ENCODE results near the gene NR1H2. TPM values are rescaled to one million over a fixed set of nuclear protein-coding genes. Genes with fewer than 3 reads are reported as not detected.

NR1H2 gene
- total RNA-seq, 1 donor from 2014 or later: 150 TPM

DNA sequence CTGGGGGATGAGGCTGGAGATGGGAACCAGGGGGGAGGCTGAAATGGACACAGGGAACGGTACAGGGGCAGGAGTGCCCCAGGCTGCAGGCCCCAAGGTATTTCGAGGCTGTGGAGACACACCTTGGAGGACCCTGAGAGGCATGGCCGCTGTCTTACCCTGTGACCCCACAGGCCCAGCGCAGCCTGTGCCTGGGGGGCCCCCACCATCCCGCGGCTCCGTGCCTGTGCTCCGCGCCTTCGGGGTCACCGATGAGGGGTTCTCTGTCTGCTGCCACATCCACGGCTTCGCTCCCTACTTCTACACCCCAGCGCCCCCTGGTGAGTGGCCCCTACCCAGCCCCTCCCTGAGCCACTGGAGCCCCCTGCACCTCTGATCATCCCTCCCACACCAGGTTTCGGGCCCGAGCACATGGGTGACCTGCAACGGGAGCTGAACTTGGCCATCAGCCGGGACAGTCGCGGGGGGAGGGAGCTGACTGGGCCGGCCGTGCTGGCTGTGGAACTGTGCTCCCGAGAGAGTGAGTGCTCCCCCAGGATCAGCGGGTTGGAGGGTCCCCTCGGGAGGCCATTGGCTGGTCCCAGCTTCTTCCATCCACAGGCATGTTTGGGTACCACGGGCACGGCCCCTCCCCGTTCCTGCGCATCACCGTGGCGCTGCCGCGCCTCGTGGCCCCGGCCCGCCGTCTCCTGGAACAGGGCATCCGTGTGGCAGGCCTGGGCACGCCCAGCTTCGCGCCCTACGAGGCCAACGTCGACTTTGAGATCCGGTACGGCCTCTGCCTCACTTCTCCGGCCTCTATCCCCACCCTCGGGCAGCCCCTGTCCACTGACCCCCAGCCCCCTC, 25.6 kb downstream of the NR1H2 start:
- H3K27me3 ChIP-seq: no peaks in the 10 kb centered on the region
- no peak overlapping the region for H3K4me3 ChIP-seq
- H3K27ac ChIP-seq: no peak overlapping the region
- peaks cover 9 to 16% of the 10 kb centered on the region in 2 donors for H3K36me3 ChIP-seq
- no peaks in the 10 kb centered on the region for H3K9me3 ChIP-seq
- TF ChIP-seq, protein P1, sequence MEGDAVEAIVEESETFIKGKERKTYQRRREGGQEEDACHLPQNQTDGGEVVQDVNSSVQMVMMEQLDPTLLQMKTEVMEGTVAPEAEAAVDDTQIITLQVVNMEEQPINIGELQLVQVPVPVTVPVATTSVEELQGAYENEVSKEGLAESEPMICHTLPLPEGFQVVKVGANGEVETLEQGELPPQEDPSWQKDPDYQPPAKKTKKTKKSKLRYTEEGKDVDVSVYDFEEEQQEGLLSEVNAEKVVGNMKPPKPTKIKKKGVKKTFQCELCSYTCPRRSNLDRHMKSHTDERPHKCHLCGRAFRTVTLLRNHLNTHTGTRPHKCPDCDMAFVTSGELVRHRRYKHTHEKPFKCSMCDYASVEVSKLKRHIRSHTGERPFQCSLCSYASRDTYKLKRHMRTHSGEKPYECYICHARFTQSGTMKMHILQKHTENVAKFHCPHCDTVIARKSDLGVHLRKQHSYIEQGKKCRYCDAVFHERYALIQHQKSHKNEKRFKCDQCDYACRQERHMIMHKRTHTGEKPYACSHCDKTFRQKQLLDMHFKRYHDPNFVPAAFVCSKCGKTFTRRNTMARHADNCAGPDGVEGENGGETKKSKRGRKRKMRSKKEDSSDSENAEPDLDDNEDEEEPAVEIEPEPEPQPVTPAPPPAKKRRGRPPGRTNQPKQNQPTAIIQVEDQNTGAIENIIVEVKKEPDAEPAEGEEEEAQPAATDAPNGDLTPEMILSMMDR (IDR thresholded peaks at IDR 0.05): no peak
- intact Hi-C loops (cut with DNase I): no loop called here
- DNase-seq (ENCODE audit: low spot score in 2 of 2): no peak
- H3K4me1 ChIP-seq: no peaks in the 10 kb centered on the region

DNA sequence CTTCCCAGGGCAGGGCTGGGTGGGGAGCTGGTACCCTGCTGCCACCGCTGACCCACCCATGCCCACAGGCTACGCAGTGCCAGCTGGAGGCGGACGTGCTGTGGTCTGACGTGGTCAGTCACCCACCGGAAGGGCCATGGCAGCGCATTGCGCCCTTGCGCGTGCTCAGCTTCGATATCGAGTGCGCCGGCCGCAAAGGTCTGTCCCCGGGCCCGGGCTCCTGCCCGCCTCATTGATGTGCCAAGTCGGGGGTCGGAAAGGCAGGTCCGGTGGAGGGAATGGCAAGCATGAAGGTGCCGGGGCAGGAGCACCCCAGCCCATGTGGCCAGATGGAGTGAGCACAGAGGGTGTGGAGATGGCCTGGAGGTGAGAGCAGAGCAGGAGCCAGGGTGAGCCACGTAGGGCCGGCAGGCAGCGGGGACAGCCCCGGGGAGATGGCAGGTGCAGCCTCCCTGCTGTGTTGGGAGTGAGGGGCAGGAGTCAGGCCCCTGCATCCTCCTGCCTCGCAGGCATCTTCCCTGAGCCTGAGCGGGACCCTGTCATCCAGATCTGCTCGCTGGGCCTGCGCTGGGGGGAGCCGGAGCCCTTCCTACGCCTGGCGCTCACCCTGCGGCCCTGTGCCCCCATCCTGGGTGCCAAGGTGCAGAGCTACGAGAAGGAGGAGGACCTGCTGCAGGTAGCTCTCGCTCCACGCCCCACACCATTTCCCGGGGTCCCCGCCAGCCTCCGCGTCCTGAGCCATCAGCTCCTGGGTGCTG, 26.5 kb downstream of the NR1H2 start:
- Histone ChIP-seq H3K9me3 (no peaks in the 10 kb centered on the region), H3K27me3 (no peaks in the 10 kb centered on the region), H3K36me3 (peaks cover 9 to 16% of the 10 kb centered on the region in 2 donors), H3K4me3 (no peak overlapping the region), H3K4me1 (no peaks in the 10 kb centered on the region), H3K27ac (no peak overlapping the region)
- intact Hi-C loops (cut with DNase I): no loop called here
- TF ChIP-seq, protein P1 (IDR thresholded peaks at IDR 0.05): no peak
- no peak for DNase-seq (ENCODE audit: low spot score in 2 of 2)

DNA sequence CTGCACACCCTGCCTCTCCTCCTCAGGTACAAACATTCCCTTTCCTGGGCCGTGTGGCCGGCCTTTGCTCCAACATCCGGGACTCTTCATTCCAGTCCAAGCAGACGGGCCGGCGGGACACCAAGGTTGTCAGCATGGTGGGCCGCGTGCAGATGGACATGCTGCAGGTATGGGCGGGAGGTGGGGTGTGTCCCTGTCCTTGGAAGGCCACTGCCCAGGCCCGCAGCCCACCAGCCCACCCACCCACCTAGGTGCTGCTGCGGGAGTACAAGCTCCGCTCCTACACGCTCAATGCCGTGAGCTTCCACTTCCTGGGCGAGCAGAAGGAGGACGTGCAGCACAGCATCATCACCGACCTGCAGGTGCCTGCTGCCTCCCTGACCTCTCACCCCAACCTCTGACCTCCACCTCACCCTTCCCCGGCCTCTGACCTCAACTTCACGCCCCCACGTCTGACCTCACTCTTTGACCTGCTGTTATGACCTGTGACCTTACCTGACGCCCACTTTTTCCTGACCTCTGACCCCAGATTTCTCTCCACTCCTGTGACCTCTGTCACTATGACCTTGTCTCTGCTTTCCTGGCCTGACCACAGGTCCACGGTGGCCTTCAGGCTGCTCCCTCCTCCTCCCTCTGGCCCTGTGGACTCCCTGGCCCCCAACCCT, 30.0 kb downstream of the NR1H2 start:
- intact Hi-C loops (cut with DNase I): no loop called here

DNA sequence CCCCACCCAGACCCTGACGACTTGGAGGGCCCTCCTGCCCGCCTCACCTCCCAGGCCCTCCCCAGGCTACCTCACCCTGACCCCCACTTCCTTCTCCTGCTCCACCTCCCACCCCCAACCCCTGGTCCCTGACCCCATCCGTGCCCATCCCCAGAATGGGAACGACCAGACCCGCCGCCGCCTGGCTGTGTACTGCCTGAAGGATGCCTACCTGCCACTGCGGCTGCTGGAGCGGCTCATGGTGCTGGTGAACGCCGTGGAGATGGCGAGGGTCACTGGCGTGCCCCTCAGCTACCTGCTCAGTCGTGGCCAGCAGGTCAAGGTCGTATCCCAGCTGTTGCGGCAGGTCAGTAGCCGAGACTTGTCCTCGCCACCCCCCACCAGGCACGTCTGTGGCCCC, 30.6 kb downstream of the NR1H2 start:
- intact Hi-C loops (cut with DNase I): no loop called here

More for the DNA sequence above, 30.0 kb downstream of the NR1H2 start:
- Histone ChIP-seq H3K27me3 (no peaks in the 10 kb centered on the region), H3K36me3 (peaks cover 12 to 19% of the 10 kb centered on the region in 2 donors), H3K4me1 (no peaks in the 10 kb centered on the region), H3K9me3 (no peaks in the 10 kb centered on the region), H3K4me3 (no peak overlapping the region), H3K27ac (no peak overlapping the region)
- TF ChIP-seq, protein P1 (IDR thresholded peaks at IDR 0.05): no peak
- no peak for DNase-seq (ENCODE audit: low spot score in 2 of 2)

DNA sequence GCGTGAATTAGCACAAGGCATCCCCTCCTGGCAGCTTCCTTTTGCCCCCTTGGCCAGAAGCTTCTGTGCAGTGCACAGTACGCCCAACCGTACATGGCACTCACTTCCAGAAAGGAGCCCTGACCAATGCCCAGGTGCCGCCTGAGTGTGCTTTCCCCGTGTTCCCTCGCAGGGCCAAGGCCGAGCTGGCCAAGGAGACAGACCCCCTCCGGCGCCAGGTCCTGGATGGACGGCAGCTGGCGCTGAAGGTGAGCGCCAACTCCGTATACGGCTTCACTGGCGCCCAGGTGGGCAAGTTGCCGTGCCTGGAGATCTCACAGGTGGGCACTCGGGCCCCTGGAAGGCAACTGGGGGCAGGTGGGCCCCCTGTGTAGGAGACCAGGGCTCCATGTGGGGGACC, 33.1 kb downstream of the NR1H2 start:
- intact Hi-C loops (cut with DNase I): no loop called here
- no peaks in the 10 kb centered on the region for H3K9me3 ChIP-seq
- no peak for DNase-seq (ENCODE audit: low spot score in 2 of 2)
- TF ChIP-seq, protein P1 (IDR thresholded peaks at IDR 0.05): no peak
- no peak overlapping the region for H3K27ac ChIP-seq
- H3K4me1 ChIP-seq: no peaks in the 10 kb centered on the region
- no peaks in the 10 kb centered on the region for H3K27me3 ChIP-seq
- no peak overlapping the region for H3K4me3 ChIP-seq
- H3K36me3 ChIP-seq: peaks cover 2 to 12% of the 10 kb centered on the region in 2 donors

More for the DNA sequence above, 30.6 kb downstream of the NR1H2 start:
- H3K4me3 ChIP-seq: no peak overlapping the region
- no peak for DNase-seq (ENCODE audit: low spot score in 2 of 2)
- TF ChIP-seq, protein P1 (IDR thresholded peaks at IDR 0.05): no peak
- no peak overlapping the region for H3K27ac ChIP-seq
- no peaks in the 10 kb centered on the region for H3K4me1 ChIP-seq
- peaks cover 12 to 19% of the 10 kb centered on the region in 2 donors for H3K36me3 ChIP-seq
- H3K9me3 ChIP-seq: no peaks in the 10 kb centered on the region
- no peaks in the 10 kb centered on the region for H3K27me3 ChIP-seq
